ENCODE data around the gene MEF2C.
"Not testable (repeated sequence)": the region's sequence is repeated elsewhere in the genome, so short reads cannot be mapped to it uniquely, and the experiment has no call there.

Gene MEF2C

DNA sequence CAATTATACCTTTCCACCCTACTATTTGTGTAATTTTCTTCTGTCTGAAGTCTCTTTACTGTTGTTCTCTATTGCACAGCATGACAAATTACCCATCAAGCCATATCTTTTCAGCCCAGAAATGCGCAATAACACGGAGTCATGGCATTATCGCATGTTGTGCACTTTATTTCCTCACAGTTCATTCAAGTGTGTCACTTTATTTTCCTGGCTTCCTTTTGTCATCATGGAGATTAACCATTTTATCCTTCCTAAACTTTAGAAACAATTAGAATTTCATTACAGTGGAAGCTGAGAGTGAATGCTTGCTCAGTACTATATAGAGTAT lies 41.3 kb upstream of the MEF2C start:
- Histone ChIP-seq H3K9me2 (ENCODE audit: low read depth, low read length) (no peaks in the 10 kb centered on the region), H3K36me3 (ENCODE audit: insufficient read depth, low read length) (no peaks in the 10 kb centered on the region), H3K9ac (ENCODE audit: low read length) (no peak overlapping the region), H3F3A (ENCODE audit: insufficient read depth, low read length) (no peaks in the 10 kb centered on the region), H3K79me2 (ENCODE audit: insufficient read depth, low read length) (no peaks in the 10 kb centered on the region), H3K4me1 (ENCODE audit: insufficient read depth, low read length, severe bottlenecking) (no peaks in the 10 kb centered on the region), H3K9me3 (ENCODE audit: low read length) (no peaks in the 10 kb centered on the region), H3K4me3 (ENCODE audit: low read depth, low read length, poor library complexity, severe bottlenecking) (no peak overlapping the region), H3K4me2 (ENCODE audit: low read length) (no peak overlapping the region), H3K27me3 (ENCODE audit: insufficient read depth, low read length) (no peaks in the 10 kb centered on the region), H2AFZ (ENCODE audit: low read length) (no peak overlapping the region), H3K27ac (ENCODE audit: low read depth, low read length, poor library complexity, severe bottlenecking) (no peak overlapping the region), H4K20me1 (ENCODE audit: insufficient read depth, low read length) (no peaks in the 10 kb centered on the region)
- TF ChIP-seq, protein P1, sequence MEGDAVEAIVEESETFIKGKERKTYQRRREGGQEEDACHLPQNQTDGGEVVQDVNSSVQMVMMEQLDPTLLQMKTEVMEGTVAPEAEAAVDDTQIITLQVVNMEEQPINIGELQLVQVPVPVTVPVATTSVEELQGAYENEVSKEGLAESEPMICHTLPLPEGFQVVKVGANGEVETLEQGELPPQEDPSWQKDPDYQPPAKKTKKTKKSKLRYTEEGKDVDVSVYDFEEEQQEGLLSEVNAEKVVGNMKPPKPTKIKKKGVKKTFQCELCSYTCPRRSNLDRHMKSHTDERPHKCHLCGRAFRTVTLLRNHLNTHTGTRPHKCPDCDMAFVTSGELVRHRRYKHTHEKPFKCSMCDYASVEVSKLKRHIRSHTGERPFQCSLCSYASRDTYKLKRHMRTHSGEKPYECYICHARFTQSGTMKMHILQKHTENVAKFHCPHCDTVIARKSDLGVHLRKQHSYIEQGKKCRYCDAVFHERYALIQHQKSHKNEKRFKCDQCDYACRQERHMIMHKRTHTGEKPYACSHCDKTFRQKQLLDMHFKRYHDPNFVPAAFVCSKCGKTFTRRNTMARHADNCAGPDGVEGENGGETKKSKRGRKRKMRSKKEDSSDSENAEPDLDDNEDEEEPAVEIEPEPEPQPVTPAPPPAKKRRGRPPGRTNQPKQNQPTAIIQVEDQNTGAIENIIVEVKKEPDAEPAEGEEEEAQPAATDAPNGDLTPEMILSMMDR (IDR thresholded peaks at IDR 0.05; ENCODE audit: low read length), result no peak
- TF ChIP-seq EZH2 (IDR thresholded peaks at IDR 0.05; ENCODE audit: borderline replicate concordance, low read length), result no peak

DNA sequence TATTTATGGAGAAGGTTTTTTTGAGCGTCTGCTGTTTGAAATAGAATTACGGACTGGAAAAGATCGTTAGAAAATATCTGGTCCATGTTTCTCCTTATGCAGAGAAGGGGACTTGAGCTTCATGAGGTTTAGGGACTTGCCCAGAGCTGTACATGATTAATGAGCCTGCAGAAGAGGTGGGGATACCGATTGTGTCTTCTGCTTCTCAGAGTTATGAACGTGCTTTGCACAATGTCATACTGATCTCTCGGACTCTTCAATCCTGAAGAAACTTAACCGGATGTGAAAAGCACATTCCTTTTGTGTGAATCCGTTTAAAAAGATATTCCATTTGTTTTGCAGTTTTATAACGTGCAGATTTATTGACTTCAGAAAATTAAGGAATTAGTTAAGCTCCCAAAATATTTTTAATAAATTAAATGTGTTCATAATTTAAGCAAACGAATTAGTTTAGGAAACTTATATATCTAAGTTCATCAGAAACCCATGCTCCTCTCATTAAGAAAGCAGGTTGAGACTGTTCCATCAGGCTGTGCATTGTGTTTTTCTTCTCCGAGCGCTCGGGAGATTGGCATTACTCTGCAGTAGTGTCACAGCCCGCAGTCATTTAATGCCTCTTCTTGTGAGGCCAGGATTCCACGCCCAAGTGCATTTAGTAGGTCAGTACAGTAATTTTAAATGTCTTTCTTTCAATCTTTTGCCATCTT lies 40.8 kb upstream of the MEF2C start:
- Histone ChIP-seq H3K9me2 (ENCODE audit: low read depth, low read length) (no peaks in the 10 kb centered on the region), H3F3A (ENCODE audit: insufficient read depth, low read length) (no peaks in the 10 kb centered on the region), H3K36me3 (ENCODE audit: insufficient read depth, low read length) (no peaks in the 10 kb centered on the region), H3K9ac (ENCODE audit: low read length) (no peak overlapping the region), H3K4me2 (ENCODE audit: low read length) (no peak overlapping the region), H4K20me1 (ENCODE audit: insufficient read depth, low read length) (no peaks in the 10 kb centered on the region), H3K79me2 (ENCODE audit: insufficient read depth, low read length) (no peaks in the 10 kb centered on the region), H3K9me3 (ENCODE audit: low read length) (no peaks in the 10 kb centered on the region), H3K4me1 (ENCODE audit: insufficient read depth, low read length, severe bottlenecking) (no peaks in the 10 kb centered on the region), H3K27me3 (ENCODE audit: insufficient read depth, low read length) (no peaks in the 10 kb centered on the region), H2AFZ (ENCODE audit: low read length) (no peak overlapping the region), H3K27ac (ENCODE audit: low read depth, low read length, poor library complexity, severe bottlenecking) (no peak overlapping the region), H3K4me3 (ENCODE audit: low read depth, low read length, poor library complexity, severe bottlenecking) (no peak overlapping the region)
- TF ChIP-seq, protein P1 (IDR thresholded peaks at IDR 0.05; ENCODE audit: low read length), result no peak
- no peak for TF ChIP-seq EZH2 (IDR thresholded peaks at IDR 0.05; ENCODE audit: borderline replicate concordance, low read length)

DNA sequence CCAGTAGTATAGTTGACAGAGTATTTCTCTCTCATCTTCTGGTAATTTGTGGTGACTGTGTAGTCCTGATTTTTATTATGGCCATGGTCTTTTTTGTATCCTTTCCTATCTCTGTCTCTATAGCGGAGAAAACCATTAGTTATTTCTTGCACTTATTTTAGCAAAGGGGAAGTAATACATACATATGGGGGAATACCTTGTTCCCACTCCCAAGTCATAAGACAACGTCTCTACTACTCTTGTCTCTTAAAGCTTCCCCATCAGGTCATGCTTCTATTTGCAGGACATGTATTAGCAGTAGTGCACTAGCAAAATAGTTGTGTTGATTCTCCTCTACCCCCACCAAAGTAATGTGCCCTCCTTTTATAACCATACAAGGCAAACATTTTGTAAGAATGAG lies 29.8 kb upstream of the MEF2C start:
- H3K27me3 ChIP-seq (ENCODE audit: insufficient read depth, low read length); H3K4me3 ChIP-seq (ENCODE audit: low read depth, low read length, poor library complexity, severe bottlenecking); H4K20me1 ChIP-seq (ENCODE audit: insufficient read depth, low read length); H2AFZ ChIP-seq (ENCODE audit: low read length); H3K9me2 ChIP-seq (ENCODE audit: low read depth, low read length); H3K27ac ChIP-seq (ENCODE audit: low read depth, low read length, poor library complexity, severe bottlenecking); H3F3A ChIP-seq (ENCODE audit: insufficient read depth, low read length); H3K9me3 ChIP-seq (ENCODE audit: low read length); H3K9ac ChIP-seq (ENCODE audit: low read length); H3K36me3 ChIP-seq (ENCODE audit: insufficient read depth, low read length); H3K4me2 ChIP-seq (ENCODE audit: low read length); H3K4me1 ChIP-seq (ENCODE audit: insufficient read depth, low read length, severe bottlenecking); H3K79me2 ChIP-seq (ENCODE audit: insufficient read depth, low read length): not testable (repeated sequence)

DNA sequence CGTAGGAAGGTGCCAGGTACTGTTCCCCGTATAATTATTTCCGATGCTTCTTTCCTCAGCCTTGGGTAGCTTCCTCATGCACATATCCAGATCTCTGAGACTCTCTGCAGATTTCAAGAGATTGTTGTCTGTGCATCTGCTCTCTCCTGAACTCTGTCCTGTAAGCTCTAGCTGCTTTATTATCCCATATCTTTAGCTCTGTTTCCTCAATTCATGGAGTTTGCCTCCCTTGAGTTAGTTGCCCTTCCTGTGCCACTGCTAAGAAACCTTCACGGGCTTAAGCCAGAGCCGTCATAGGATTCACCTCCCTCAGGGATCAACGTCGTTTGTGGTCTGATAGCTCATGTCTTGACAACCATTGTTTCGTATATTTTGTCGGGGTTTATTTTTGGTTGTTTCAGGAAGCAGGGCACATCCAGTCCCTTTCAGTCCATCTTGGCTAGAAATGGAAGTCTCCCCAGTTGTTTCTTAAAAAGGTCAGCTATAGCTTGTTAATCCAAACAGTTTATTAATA lies 28.1 kb upstream of the MEF2C start:
- not testable (repeated sequence) for H3K9me2 ChIP-seq (ENCODE audit: low read depth, low read length); H3K27ac ChIP-seq (ENCODE audit: low read depth, low read length, poor library complexity, severe bottlenecking); H3K79me2 ChIP-seq (ENCODE audit: insufficient read depth, low read length); H3F3A ChIP-seq (ENCODE audit: insufficient read depth, low read length); H3K4me1 ChIP-seq (ENCODE audit: insufficient read depth, low read length, severe bottlenecking); H3K4me3 ChIP-seq (ENCODE audit: low read depth, low read length, poor library complexity, severe bottlenecking); H3K36me3 ChIP-seq (ENCODE audit: insufficient read depth, low read length); H3K27me3 ChIP-seq (ENCODE audit: insufficient read depth, low read length); H4K20me1 ChIP-seq (ENCODE audit: insufficient read depth, low read length); H2AFZ ChIP-seq (ENCODE audit: low read length); H3K9me3 ChIP-seq (ENCODE audit: low read length); H3K4me2 ChIP-seq (ENCODE audit: low read length); H3K9ac ChIP-seq (ENCODE audit: low read length)

DNA sequence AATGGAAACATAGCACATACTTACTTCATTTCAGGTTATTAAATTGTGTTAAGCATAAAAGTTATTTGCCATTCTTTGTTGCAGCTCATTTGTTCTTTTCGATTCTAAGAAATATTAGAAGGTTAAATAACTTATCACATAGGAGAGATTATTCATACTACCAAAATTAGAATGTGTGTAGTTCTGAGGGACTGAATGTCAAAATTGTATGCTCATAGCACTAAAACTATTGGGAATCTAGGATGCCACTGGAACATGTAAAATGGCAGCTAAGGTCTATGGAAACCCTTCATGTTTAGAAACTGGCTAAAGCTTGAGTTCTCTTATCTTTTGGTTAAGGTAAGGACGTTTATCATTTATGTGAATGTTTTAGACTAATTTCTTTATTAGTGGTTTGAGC lies 21.5 kb upstream of the MEF2C start:
- not testable (repeated sequence) for H3K4me2 ChIP-seq (ENCODE audit: low read length); H3K27me3 ChIP-seq (ENCODE audit: insufficient read depth, low read length); H3K9ac ChIP-seq (ENCODE audit: low read length); H3F3A ChIP-seq (ENCODE audit: insufficient read depth, low read length); H3K27ac ChIP-seq (ENCODE audit: low read depth, low read length, poor library complexity, severe bottlenecking); H3K4me1 ChIP-seq (ENCODE audit: insufficient read depth, low read length, severe bottlenecking); H3K79me2 ChIP-seq (ENCODE audit: insufficient read depth, low read length); H4K20me1 ChIP-seq (ENCODE audit: insufficient read depth, low read length); H3K36me3 ChIP-seq (ENCODE audit: insufficient read depth, low read length); H3K4me3 ChIP-seq (ENCODE audit: low read depth, low read length, poor library complexity, severe bottlenecking); H3K9me2 ChIP-seq (ENCODE audit: low read depth, low read length); H3K9me3 ChIP-seq (ENCODE audit: low read length); H2AFZ ChIP-seq (ENCODE audit: low read length)

DNA sequence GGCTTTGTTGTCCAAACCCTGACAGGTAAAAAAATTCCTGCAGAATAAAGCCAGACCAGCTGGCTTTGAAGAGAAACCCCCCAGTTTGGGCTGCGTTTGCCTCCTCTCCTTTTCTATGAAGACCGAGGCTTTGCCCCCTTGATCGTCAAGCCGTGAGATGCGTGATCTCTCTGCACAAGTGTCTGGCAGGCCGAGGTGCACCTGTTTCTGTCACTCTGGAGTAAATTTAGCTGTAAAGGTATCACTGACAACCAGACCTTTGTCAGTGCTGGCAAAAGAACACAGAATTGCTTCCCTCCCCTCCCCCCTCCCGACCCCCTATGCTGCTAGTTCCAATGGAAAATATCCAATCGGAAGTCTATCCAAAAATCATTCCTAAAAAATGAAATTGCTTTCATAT lies 21.0 kb upstream of the MEF2C start:
- not testable (repeated sequence) for H3K9me2 ChIP-seq (ENCODE audit: low read depth, low read length); H4K20me1 ChIP-seq (ENCODE audit: insufficient read depth, low read length); H3K36me3 ChIP-seq (ENCODE audit: insufficient read depth, low read length); H3K4me3 ChIP-seq (ENCODE audit: low read depth, low read length, poor library complexity, severe bottlenecking); H3K9ac ChIP-seq (ENCODE audit: low read length); H3K79me2 ChIP-seq (ENCODE audit: insufficient read depth, low read length); H3F3A ChIP-seq (ENCODE audit: insufficient read depth, low read length); H2AFZ ChIP-seq (ENCODE audit: low read length); H3K4me1 ChIP-seq (ENCODE audit: insufficient read depth, low read length, severe bottlenecking); H3K9me3 ChIP-seq (ENCODE audit: low read length); H3K27me3 ChIP-seq (ENCODE audit: insufficient read depth, low read length)
- Histone ChIP-seq H3K27ac (ENCODE audit: low read depth, low read length, poor library complexity, severe bottlenecking) (peak overlapping the region; percentile 62), H3K4me2 (ENCODE audit: low read length) (peak overlapping the region; percentile 26; the same call in 1 of the 2 replicates)
